ENCODE data around the gene PHRF1. TPM values are rescaled to one million over a fixed set of nuclear protein-coding genes. Genes with fewer than 3 reads are reported as not detected.
"Not testable (repeated sequence)": the region's sequence is repeated elsewhere in the genome, so short reads cannot be mapped to it uniquely, and the experiment has no call there.

The PHRF1 gene
- total RNA-seq, 2 experiments from 2014 or later = 32.4 to 33.5 TPM

DNA sequence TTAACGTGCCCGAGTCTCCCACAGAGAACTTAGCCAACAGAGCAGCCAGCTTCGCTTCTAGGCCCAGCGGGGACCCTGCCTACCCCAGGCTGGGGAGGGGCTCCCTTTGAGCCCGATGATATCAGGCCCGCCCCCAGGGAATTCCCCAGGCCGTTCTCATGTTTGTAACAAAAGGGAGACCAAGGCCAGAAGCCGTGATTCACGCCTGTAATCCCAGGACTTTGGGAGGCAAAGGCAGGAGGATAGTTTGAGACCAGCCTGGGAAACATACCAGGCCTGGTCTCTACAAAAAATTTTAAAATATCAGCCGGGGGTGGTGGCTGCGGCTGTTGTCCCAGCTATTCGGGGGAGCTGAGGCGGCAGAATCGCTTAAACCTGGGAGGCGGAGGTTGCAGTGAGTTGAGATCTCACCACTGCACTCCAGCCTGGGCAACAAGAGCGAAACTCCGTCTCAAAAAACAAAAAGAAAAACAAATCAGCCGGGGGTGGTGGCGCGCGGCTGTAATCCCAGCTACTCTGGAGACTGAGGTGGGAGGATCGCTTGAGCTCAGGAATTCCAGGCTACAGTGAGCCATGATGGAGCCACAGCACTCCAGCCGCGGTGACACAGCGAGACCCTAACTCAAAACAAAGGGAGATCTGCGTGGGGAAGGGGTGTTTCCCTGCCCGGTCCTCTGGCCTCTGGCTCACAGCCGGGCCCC is 62.5 kb downstream of the PHRF1 start:
- no peak for DNase-seq
- ChIA-PET CTCF (interaction anchor here (0.6 kb wide), 1 partner anchor 167 kb away, joined by 10 read pairs; no protein-coding TSS in a partner anchor), POLR2A (interaction anchor here (0.6 kb wide), 1 partner anchor 23 kb away, joined by 3 read pairs; no protein-coding TSS in a partner anchor)
- intact Hi-C loops (cut with micrococcal nuclease) = no loop called here
- Mint-ChIP-seq H3K4me1 (ENCODE audit: low read depth) (peaks cover 13% of the 10 kb centered on the region), H3K4me3 (no peak overlapping the region), H3K9me3 (no peaks in the 10 kb centered on the region), H3K27me3 (peaks cover 27% of the 10 kb centered on the region), H3K27ac (no peak overlapping the region), H3K36me3 (peaks cover 4% of the 10 kb centered on the region)

DNA sequence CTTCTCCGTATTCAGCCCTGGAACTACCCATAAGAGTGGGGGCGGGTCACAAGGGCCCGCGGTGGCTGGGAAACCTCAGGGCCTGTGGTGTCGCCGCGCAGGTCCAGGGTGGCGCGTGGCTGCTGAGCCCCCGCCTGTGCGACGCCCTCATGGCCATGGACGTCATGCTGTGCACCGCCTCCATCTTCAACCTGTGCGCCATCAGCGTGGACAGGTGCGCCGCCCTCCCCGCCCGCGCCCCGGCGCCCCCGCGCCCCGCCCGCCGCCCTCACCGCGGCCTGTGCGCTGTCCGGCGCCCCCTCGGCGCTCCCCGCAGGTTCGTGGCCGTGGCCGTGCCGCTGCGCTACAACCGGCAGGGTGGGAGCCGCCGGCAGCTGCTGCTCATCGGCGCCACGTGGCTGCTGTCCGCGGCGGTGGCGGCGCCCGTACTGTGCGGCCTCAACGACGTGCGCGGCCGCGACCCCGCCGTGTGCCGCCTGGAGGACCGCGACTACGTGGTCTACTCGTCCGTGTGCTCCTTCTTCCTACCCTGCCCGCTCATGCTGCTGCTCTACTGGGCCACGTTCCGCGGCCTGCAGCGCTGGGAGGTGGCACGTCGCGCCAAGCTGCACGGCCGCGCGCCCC is 63.2 kb downstream of the PHRF1 start:
- H3K27me3 Mint-ChIP-seq = peaks cover 27% of the 10 kb centered on the region
- H3K4me3 Mint-ChIP-seq = no peak overlapping the region
- H3K27ac Mint-ChIP-seq = no peak overlapping the region
- no peaks in the 10 kb centered on the region for H3K9me3 Mint-ChIP-seq
- DNase-seq = no peak
- ChIA-PET CTCF (interaction anchor here (0.6 kb wide), 1 partner anchor 167 kb away, joined by 10 read pairs; no protein-coding TSS in a partner anchor), POLR2A (interaction anchor here (0.6 kb wide), 1 partner anchor 23 kb away, joined by 3 read pairs; no protein-coding TSS in a partner anchor)
- intact Hi-C loops (cut with micrococcal nuclease) = no loop called here
- peaks cover 4% of the 10 kb centered on the region for H3K36me3 Mint-ChIP-seq
- peaks cover 13% of the 10 kb centered on the region for H3K4me1 Mint-ChIP-seq (ENCODE audit: low read depth)

DNA sequence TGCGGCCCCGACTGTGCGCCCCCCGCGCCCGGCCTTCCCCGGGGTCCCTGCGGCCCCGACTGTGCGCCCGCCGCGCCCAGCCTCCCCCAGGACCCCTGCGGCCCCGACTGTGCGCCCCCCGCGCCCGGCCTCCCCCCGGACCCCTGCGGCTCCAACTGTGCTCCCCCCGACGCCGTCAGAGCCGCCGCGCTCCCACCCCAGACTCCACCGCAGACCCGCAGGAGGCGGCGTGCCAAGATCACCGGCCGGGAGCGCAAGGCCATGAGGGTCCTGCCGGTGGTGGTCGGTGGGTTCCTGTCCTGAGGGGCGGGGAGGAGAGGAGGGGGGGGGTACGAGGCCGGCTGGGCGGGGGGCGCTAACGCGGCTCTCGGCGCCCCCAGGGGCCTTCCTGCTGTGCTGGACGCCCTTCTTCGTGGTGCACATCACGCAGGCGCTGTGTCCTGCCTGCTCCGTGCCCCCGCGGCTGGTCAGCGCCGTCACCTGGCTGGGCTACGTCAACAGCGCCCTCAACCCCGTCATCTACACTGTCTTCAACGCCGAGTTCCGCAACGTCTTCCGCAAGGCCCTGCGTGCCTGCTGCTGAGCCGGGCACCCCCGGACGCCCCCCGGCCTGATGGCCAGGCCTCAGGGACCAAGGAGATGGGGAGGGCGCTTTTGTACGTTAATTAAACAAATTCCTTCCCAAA is 63.9 kb downstream of the PHRF1 start:
- Mint-ChIP-seq H3K27ac (no peak overlapping the region), H3K4me1 (ENCODE audit: low read depth) (peaks cover 13% of the 10 kb centered on the region), H3K27me3 (peaks cover 27% of the 10 kb centered on the region), H3K36me3 (peaks cover 4% of the 10 kb centered on the region), H3K9me3 (no peaks in the 10 kb centered on the region), H3K4me3 (no peak overlapping the region)
- ChIA-PET POLR2A (no interaction called here), CTCF (no interaction called here)
- intact Hi-C loops (cut with micrococcal nuclease) = no loop called here
- DNase-seq = no peak

DNA sequence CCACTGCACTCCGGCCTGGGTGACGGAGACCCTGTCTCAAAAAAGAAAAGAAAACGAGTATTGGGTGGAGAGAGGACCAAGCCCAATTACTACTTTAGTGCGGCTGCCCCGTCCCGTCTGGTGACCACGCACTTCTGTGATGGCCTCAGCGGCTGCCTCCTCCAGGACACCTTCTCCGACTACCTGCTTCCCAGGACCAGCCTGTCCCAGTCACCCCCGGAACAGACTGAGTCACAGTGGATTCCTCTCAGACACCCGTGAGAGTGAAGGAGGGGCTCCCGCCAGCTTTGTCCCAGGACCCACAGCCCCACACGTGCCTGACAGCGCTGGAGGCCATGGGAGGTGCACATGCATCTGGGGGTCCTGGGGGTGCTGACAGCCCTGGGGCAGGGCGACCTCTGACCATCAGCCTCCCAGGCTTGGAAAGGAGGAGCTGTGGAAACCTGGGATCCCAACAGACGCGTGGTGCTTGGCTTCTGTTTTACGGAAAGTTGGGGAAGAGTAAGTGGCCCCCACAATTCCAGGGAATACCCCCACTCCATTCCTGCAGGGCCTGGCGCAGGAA is 65.6 kb downstream of the PHRF1 start:
- POLR2A ChIA-PET = no interaction called here
- H3K4me3 Mint-ChIP-seq = no peak overlapping the region
- peaks cover 13% of the 10 kb centered on the region for H3K4me1 Mint-ChIP-seq (ENCODE audit: low read depth)
- no peak overlapping the region for H3K27ac Mint-ChIP-seq
- intact Hi-C loops (cut with micrococcal nuclease) = no loop called here
- H3K36me3 Mint-ChIP-seq = peaks cover 4% of the 10 kb centered on the region
- no peaks in the 10 kb centered on the region for H3K9me3 Mint-ChIP-seq
- no peak for DNase-seq
- peaks cover 18% of the 10 kb centered on the region for H3K27me3 Mint-ChIP-seq
- CTCF ChIA-PET = no interaction called here

DNA sequence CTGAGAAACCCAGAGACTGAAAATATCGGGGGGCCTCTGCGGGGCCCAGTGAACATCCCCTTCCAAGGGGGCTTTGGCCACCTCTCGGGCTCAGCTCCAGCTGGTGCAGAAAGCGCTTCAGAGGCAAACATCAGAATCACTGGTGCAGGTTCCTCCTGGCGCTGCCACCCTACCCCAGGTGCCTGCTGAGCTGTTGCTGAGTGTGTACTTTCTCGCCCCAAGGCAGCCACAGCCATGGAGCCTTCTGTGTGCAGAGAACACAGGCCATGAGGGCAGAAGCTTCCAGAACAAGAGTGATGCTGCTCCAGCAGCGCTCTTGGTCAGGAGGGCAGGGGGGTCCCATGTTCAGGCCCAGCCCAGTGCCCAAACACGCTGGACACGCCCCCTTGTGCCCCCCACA is 67.1 kb downstream of the PHRF1 start:
- Mint-ChIP-seq H3K27ac (no peak overlapping the region), H3K36me3 (peaks cover 7% of the 10 kb centered on the region), H3K27me3 (peaks cover 9% of the 10 kb centered on the region), H3K4me1 (ENCODE audit: low read depth) (peaks cover 8% of the 10 kb centered on the region), H3K4me3 (no peak overlapping the region), H3K9me3 (no peaks in the 10 kb centered on the region)
- intact Hi-C loops (cut with micrococcal nuclease) = no loop called here
- CTCF ChIA-PET = no interaction called here
- POLR2A ChIA-PET = no interaction called here
- DNase-seq = no peak

DNA sequence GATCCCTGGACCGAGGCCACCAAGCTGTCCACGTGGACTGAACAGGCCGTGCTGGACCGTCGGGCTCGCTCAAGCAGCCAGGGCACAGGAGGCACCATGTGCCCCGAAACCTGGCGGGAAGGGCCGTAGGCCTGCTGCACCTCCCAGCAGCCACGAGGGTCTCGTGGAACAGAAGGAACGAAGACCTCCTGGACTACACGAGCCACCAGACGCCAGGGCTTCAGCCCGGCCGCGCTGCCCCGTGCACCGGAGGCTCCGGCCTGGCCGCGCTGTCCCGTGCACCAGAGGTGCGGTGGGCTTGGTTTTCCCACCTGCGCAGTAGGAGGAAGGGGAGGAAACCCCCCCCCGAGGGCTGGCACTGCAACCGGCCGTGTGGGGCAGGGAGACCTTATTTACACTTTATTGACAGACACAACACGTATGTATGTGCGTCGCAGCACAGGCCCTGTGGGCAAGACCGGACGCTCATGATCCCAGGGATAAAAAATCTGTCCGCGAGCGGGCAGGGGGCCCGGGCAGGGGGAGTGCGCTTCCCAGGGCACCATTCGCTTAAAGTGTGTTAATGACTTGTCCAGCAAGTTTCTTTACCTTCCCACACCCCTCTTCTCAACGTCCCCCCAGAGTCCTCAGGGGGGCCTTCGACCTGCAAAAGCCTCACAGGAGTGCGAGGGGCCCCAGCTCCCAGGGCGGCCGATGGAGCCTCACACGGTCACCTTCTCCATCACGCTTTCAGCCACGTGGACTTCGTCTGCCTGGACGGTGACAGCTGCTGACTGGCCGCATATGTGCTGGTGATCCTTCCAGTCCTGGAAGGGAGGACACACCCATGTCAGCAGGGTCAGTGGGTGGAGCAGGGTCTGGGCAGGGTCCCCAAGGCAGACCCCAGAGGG is 67.8 kb downstream of the PHRF1 start:
- Mint-ChIP-seq H3K4me3 (no peak overlapping the region), H3K36me3 (peaks cover 7% of the 10 kb centered on the region), H3K4me1 (ENCODE audit: low read depth) (peaks cover 5% of the 10 kb centered on the region), H3K27ac (no peak overlapping the region), H3K27me3 (peaks cover 2% of the 10 kb centered on the region), H3K9me3 (no peaks in the 10 kb centered on the region)
- ChIA-PET CTCF (no interaction called here), POLR2A (no interaction called here)
- DNase-seq = no peak
- intact Hi-C loops (cut with micrococcal nuclease) = no loop called here

DNA sequence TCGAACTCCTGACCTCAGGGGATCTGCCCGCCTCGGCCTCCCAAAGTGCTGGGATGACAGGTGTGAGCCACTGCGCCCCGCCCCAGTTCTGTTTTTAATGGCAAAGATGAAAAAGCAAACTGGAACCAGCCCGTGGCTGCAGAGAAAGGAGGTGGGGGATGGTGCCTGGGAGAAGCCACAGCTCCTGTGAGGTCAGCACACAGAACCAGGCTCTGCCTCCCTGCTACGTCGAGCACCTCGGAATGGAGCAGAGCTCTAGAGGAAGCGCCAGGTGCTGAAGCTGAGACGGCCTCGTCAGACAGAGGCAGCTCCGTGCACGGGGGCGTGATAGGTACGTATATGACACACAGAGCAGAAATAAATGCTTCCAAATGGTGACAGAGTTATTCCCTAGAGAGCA is 69.3 kb downstream of the PHRF1 start:
- Mint-ChIP-seq H3K27me3 (no peaks in the 10 kb centered on the region), H3K4me1 (ENCODE audit: low read depth) (peaks cover 2% of the 10 kb centered on the region), H3K27ac (no peak overlapping the region), H3K4me3 (no peak overlapping the region), H3K9me3 (no peaks in the 10 kb centered on the region), H3K36me3 (peaks cover 5% of the 10 kb centered on the region)
- no peak for DNase-seq
- POLR2A ChIA-PET = interaction anchor here (0.7 to 1.1 kb wide), 2 partner anchors 30 to 397 kb away, joined by 3 read pairs; partner anchors contain the start of gene IRF7
- CTCF ChIA-PET = no interaction called here
- intact Hi-C loops (cut with micrococcal nuclease) = no loop called here

DNA sequence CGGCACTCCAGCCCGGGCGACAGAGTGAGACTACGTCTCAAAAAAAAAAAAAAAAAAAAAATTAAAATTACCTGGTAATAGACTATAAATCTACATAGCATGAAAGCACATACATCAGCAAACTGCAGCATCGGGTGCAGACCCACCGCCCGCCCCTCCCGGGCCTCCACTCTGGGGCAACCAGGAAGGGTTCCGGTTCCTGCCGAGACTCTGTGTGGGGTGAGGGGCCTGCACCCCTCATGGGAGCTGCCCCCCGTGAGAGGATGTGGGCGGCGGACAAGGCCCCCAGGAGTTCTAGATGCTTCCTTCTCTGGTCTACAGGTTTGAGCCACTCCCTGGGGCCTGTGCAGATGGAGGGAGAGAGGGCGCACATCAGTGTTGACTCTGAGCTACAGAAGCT is 69.9 kb downstream of the PHRF1 start:
- H3K4me3 Mint-ChIP-seq = no peak overlapping the region
- H3K27ac Mint-ChIP-seq = no peak overlapping the region
- H3K9me3 Mint-ChIP-seq = no peaks in the 10 kb centered on the region
- H3K4me1 Mint-ChIP-seq (ENCODE audit: low read depth) = peaks cover 2% of the 10 kb centered on the region
- intact Hi-C loops (cut with micrococcal nuclease) = no loop called here
- ChIA-PET POLR2A (interaction anchor here (1.1 kb wide), 1 partner anchor 31 kb away, joined by 3 read pairs; the partner anchor contains the start of gene IRF7), CTCF (no interaction called here)
- peaks cover 5% of the 10 kb centered on the region for H3K36me3 Mint-ChIP-seq
- no peaks in the 10 kb centered on the region for H3K27me3 Mint-ChIP-seq
- no peak for DNase-seq

DNA sequence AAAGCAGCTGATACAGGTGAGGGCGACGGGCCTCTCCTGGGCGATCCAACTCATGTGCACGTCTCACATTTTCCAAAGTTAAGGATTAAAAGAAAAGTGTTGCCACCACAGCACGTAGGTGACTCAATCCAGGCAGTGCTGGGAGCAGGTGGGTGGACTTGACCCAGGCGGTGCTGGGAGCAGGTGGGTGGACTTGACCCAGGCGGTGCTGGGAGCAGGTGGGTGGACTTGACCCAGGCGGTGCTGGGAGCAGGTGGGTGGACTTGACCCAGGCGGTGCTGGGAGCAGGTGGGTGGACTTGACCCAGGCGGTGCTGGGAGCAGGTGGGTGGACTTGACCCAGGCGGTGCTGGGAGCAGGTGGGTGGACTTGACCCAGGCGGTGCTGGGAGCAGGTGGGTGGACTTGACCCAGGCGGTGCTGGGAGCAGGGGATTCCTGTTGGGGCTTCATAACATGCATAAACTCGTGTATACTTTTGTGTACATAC is 71.4 kb downstream of the PHRF1 start:
- H3K4me3 Mint-ChIP-seq; H3K9me3 Mint-ChIP-seq; H3K4me1 Mint-ChIP-seq (ENCODE audit: low read depth); DNase-seq; POLR2A ChIA-PET; H3K36me3 Mint-ChIP-seq; H3K27me3 Mint-ChIP-seq; CTCF ChIA-PET; intact Hi-C loops (cut with micrococcal nuclease); H3K27ac Mint-ChIP-seq: not testable (repeated sequence)

DNA sequence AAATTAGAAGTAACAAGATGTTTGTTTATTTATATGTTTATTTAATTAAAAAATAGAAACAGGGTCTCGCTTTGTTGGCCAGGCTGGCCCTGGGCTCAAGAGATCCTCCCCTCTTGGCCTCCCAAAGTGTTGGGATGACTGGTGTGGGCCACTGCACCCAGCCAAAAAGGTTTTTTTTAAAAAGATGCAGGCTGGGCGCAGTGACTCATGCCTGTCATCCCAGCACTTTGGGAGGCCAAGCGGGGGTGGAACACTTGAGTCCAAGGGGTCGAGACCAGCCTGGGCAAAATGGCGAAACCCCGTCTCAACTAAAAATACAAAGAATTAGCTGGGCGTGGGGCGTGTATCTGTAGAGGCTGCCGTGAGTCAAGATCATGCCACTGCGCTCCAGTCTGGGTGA is 74.2 kb downstream of the PHRF1 start:
- intact Hi-C loops (cut with micrococcal nuclease) = no loop called here
- DNase-seq = no peak
- no peaks in the 10 kb centered on the region for H3K27me3 Mint-ChIP-seq
- H3K4me1 Mint-ChIP-seq (ENCODE audit: low read depth) = peaks cover 2% of the 10 kb centered on the region
- ChIA-PET POLR2A (no interaction called here), CTCF (no interaction called here)
- no peak overlapping the region for H3K4me3 Mint-ChIP-seq
- no peak overlapping the region for H3K27ac Mint-ChIP-seq
- no peaks in the 10 kb centered on the region for H3K9me3 Mint-ChIP-seq
- peaks cover 7% of the 10 kb centered on the region for H3K36me3 Mint-ChIP-seq

DNA sequence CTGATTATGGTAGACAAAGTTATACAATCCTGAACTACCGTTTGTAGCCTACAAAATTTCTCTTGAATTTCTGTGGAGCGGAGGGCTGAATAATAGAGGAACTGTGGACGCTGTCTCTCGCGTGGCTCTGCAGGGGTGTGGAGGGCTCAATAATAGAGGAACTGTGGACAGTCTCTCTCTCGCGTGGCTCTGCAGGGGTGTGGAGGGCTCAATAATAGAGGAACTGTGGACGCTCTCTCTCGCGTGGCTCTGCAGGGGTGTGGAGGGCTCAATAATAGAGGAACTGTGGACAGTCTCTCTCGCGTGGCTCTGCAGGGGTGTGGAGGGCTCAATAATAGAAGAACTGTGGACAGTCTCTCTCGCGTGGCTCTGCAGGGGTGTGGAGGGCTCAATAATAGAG is 76.9 kb downstream of the PHRF1 start:
- H3K27me3 Mint-ChIP-seq; H3K4me3 Mint-ChIP-seq; H3K9me3 Mint-ChIP-seq; DNase-seq; H3K4me1 Mint-ChIP-seq (ENCODE audit: low read depth); intact Hi-C loops (cut with micrococcal nuclease); POLR2A ChIA-PET; H3K36me3 Mint-ChIP-seq; CTCF ChIA-PET; H3K27ac Mint-ChIP-seq: not testable (repeated sequence)

All from activated CD4-positive, alpha-beta memory T cell treated with anti-CD3 and anti-CD28 coated beads for 36 hours (primary cell).